ENCODE data around the gene CARHSP1. TPM values are rescaled to one million over a fixed set of nuclear protein-coding genes. Genes with fewer than 3 reads are reported as not detected.

Gene CARHSP1
- total and polyA plus RNA-seq, 9 of the 15 experiments (the other 6 are each of a cell fraction or from before 2014, with no cell fraction given) = 5.8 to 114 (median 41.1) TPM

DNA sequence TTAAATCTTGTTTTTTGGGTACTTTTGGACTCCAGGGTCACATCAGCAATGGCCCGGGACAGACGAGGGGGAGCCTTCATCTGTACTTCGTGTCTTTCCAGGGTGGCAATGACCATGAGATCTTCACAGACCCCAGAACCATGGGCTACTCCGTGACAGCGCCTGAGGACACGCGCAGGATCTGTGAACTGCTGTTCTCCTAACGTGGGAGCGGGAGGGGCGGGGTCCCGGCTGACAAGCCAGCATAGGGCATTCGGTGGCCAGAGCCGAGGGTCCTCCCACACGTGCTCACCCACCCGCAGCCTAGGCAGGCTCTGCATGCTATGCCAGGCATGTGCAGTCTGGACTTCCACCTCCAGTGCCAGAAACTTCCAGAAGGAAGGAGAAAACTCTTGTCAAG is 21.2 kb downstream of the CARHSP1 start:
- H2AFZ ChIP-seq (ENCODE audit: low read depth, low read length) = no peak overlapping the region
- ATAC-seq = no peak
- H3K4me2 ChIP-seq (ENCODE audit: insufficient read depth, low read length) = no peak overlapping the region
- no peak for FAIRE-seq
- 90% methylated on average over 14 of the region's 15 CpGs for WGBS (ENCODE audit: insufficient coverage, low coverage, missing lambda C conversion rate)
- H3K79me2 ChIP-seq (ENCODE audit: control insufficient read depth, insufficient read depth, low read length) = peaks cover 2% of the 10 kb centered on the region; the same call in 1 of the 3 replicates
- POLR2A ChIA-PET = no interaction called here
- CTCF ChIA-PET (ENCODE audit: low intra/inter-chr PET ratio) = no interaction called here
- no peaks in the 10 kb centered on the region for H3K9me3 ChIP-seq (replicated peaks; ENCODE audit: control insufficient read depth, insufficient read depth, low read depth, low read length)
- DNase-seq (ENCODE audit: extremely low read depth in 1 of 4, low spot score in 3 of 4) = no peak
- no peak overlapping the region for H3K27ac ChIP-seq (ENCODE audit: extremely low read depth, low read depth, low read length)
- H3K36me3 ChIP-seq (ENCODE audit: control insufficient read depth, insufficient read depth, low read length) = peaks cover 66% of the 10 kb centered on the region; the same call in 2 of the 3 replicates
- no peaks in the 10 kb centered on the region for H3K27me3 ChIP-seq (ENCODE audit: control insufficient read depth in 2 of 2, insufficient read depth in 2 of 2, low read length in 2 of 2)
- TF ChIP-seq FOXA1 (IDR thresholded peaks at IDR 0.05; ENCODE audit: borderline replicate concordance) (no peak), PHTF2 (CRISPR knock-in tag; IDR thresholded peaks at IDR 0.05) (no peak), PURB (CRISPR knock-in tag; IDR thresholded peaks at IDR 0.05; ENCODE audit: low read depth) (no peak), ETV5 (CRISPR knock-in tag; IDR thresholded peaks at IDR 0.05; ENCODE audit: low read depth) (no peak), SAP30 (IDR thresholded peaks at IDR 0.05; ENCODE audit: borderline replicate concordance, insufficient read depth, low read depth, low read length, poor library complexity, severe bottlenecking) (no peak)
- TF ChIP-seq, protein P1, sequence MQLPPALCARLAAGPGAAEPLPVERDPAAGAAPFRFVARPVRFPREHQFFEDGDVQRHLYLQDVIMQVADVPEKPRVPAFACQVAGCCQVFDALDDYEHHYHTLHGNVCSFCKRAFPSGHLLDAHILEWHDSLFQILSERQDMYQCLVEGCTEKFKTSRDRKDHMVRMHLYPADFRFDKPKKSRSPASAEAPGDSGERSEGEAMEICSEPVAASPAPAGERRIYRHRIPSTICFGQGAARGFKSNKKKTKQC (CRISPR knock-in tag; IDR thresholded peaks at IDR 0.05) = no peak
- TF ChIP-seq, protein P2, sequence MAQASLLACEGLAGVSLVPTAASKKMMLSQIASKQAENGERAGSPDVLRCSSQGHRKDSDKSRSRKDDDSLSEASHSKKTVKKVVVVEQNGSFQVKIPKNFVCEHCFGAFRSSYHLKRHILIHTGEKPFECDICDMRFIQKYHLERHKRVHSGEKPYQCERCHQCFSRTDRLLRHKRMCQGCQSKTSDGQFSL (CRISPR knock-in tag; IDR thresholded peaks at IDR 0.05) = no peak
- TF ChIP-seq, protein P2 (tag; IDR thresholded peaks at IDR 0.05) = no peak
- TF ChIP-seq, protein P3, sequence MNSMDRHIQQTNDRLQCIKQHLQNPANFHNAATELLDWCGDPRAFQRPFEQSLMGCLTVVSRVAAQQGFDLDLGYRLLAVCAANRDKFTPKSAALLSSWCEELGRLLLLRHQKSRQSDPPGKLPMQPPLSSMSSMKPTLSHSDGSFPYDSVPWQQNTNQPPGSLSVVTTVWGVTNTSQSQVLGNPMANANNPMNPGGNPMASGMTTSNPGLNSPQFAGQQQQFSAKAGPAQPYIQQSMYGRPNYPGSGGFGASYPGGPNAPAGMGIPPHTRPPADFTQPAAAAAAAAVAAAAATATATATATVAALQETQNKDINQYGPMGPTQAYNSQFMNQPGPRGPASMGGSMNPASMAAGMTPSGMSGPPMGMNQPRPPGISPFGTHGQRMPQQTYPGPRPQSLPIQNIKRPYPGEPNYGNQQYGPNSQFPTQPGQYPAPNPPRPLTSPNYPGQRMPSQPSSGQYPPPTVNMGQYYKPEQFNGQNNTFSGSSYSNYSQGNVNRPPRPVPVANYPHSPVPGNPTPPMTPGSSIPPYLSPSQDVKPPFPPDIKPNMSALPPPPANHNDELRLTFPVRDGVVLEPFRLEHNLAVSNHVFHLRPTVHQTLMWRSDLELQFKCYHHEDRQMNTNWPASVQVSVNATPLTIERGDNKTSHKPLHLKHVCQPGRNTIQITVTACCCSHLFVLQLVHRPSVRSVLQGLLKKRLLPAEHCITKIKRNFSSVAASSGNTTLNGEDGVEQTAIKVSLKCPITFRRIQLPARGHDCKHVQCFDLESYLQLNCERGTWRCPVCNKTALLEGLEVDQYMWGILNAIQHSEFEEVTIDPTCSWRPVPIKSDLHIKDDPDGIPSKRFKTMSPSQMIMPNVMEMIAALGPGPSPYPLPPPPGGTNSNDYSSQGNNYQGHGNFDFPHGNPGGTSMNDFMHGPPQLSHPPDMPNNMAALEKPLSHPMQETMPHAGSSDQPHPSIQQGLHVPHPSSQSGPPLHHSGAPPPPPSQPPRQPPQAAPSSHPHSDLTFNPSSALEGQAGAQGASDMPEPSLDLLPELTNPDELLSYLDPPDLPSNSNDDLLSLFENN (IDR thresholded peaks at IDR 0.05; ENCODE audit: low read depth in 2 of 2, low read length in 2 of 2) = no peak
- TF ChIP-seq, protein P4, sequence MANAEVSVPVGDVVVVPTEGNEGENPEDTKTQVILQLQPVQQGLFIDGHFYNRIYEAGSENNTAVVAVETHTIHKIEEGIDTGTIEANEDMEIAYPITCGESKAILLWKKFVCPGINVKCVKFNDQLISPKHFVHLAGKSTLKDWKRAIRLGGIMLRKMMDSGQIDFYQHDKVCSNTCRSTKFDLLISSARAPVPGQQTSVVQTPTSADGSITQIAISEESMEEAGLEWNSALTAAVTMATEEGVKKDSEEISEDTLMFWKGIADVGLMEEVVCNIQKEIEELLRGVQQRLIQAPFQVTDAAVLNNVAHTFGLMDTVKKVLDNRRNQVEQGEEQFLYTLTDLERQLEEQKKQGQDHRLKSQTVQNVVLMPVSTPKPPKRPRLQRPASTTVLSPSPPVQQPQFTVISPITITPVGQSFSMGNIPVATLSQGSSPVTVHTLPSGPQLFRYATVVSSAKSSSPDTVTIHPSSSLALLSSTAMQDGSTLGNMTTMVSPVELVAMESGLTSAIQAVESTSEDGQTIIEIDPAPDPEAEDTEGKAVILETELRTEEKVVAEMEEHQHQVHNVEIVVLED (CRISPR knock-in tag; IDR thresholded peaks at IDR 0.05) = no peak
- no peak overlapping the region for H3K4me3 ChIP-seq
- in situ Hi-C loops (cut with MboI) = no loop called here
- no peaks in the 10 kb centered on the region for H3K9me1 ChIP-seq (ENCODE audit: control insufficient read depth, insufficient read depth, low read length)
- H3K9ac ChIP-seq (ENCODE audit: insufficient read depth in 1 of 2, low read depth in 2 of 2, low read length in 2 of 2) = no peak overlapping the region; a peak in 1 of 4 replicates
- no peaks in the 10 kb centered on the region for H4K20me1 ChIP-seq (replicated peaks; ENCODE audit: control insufficient read depth, insufficient read depth, low read length)
- peaks cover 0 to 4% of the 10 kb centered on the region in 2 experiments; a peak in 1 of 5 replicates for H3K4me1 ChIP-seq (replicated peaks in 1 of 2; ENCODE audit: control insufficient read depth in 2 of 2, insufficient read depth in 2 of 2, low read length in 2 of 2)
- no TSS peak for BruUV-seq (replicated peaks)
- intact Hi-C loops (cut with micrococcal nuclease) = no loop called here

All from K562 (cell line).